GM18526 (cell line): ENCODE results near the gene CCN2.

Source experiments
- POLR2A ChIP-seq: IDR thresholded peaks from 3 replicates; pipeline ENCODE4 v1.6.1; 2011; ENCODE audit not compliant: insufficient read length; ENCODE audit errors: extremely low read depth

CCN2 gene

DNA sequence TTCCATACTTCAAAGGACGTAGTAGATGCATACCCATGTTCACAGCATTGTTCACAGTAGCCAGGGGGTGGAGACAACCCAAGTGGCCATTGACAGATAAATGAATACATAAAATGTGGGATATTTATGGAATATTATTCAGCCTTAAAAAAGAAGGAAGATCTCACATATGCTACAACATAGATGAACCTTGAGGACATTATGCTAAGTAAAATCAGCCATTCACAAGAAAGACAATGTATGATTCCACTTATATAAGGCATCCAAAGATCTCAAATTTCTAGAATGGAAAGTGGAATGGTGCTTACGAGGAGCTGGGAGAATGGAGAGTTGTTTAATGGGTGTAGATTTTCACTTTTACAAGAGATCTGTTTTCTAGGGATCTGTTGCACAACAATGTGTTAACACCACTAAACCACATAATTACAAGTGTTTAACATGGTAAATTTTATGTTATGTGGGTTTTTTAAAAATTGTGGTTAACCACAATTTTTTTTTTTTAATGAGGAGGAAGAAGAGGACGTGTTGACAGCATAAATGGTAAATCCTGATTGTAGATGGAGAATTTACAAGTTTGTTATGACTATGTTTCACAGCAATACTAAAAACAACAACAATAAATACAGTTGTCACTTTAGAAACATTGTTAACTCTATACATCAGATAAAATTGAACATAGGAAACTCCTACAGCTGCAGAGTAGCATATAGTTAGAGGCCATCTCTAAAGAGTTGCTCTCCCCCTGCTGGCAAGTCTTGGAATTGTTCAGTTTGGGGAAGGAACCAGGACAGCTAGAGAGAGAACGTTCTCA lies 41.6 kb downstream of the CCN2 start:
- no peak for TF ChIP-seq POLR2A

GRCh38 chr6:131900231-131900630 lies 50.9 kb downstream of the CCN2 start:
- TF ChIP-seq POLR2A, result no peak

- TF ChIP-seq POLR2A, result no peak
These were observed 52.5 kb downstream of the CCN2 start for GRCh38 chr6:131898718-131899117.
